ENCODE data around the gene CTDSP2. TPM values are rescaled to one million over a fixed set of nuclear protein-coding genes. Genes with fewer than 3 reads are reported as not detected.
"Not testable (repeated sequence)": the region's sequence is repeated elsewhere in the genome, so short reads cannot be mapped to it uniquely, and the experiment has no call there.

The CTDSP2 gene
- total and polyA plus RNA-seq, 2 donors (not counting 3 experiments of a cell fraction or from before 2014, with no cell fraction given) = 142 to 146 TPM

- POLR2A ChIA-PET; H3K27ac ChIP-seq (ENCODE audit: insufficient read depth, low read depth, low read length); FAIRE-seq; H3K9me1 ChIP-seq (replicated peaks; ENCODE audit: control insufficient read depth, extremely low read depth, insufficient read depth, low read length); intact Hi-C loops (cut with micrococcal nuclease); H3K4me1 ChIP-seq (ENCODE audit: control insufficient read depth, extremely low read depth, insufficient read depth, low read length); H3K9me3 ChIP-seq (replicated peaks; ENCODE audit: control insufficient read depth, insufficient read depth, low read length); H3K4me2 ChIP-seq (ENCODE audit: insufficient read depth, low read length); H4K20me1 ChIP-seq (replicated peaks; ENCODE audit: control insufficient read depth, extremely low read depth, insufficient read depth, low read length); BruUV-seq (replicated peaks); H3K36me3 ChIP-seq (ENCODE audit: control insufficient read depth in 2 of 2, extremely low read depth in 1 of 2, insufficient read depth in 2 of 2, low read length in 2 of 2); dilution Hi-C loops (cut with MboI; ENCODE audit: extremely low pct_ligation_motif_present, low sequenced_read_pairs); H3K27me3 ChIP-seq (ENCODE audit: control insufficient read depth in 2 of 2, insufficient read depth in 2 of 2, low read length in 2 of 2); DNase-seq (ENCODE audit: low read depth, low spot score); H2AFZ ChIP-seq (ENCODE audit: low read depth, low read length); H3K4me3 ChIP-seq (replicated peaks in 1 of 3; ENCODE audit: insufficient read depth in 1 of 3, low read depth in 1 of 3, low read length in 3 of 3); H3K9ac ChIP-seq (replicated peaks; ENCODE audit: extremely low read depth, insufficient read depth, low read length); H3K79me2 ChIP-seq (ENCODE audit: control insufficient read depth, insufficient read depth, low read length): not testable (repeated sequence)
- CTCF ChIA-PET = interaction anchor here (2.2 kb wide), 1 partner anchor 16 kb away, joined by 7 read pairs; no protein-coding TSS in a partner anchor
Observed at GRCh38 chr12:57881035-57881434, 34.5 kb upstream of the CTDSP2 start.

DNA sequence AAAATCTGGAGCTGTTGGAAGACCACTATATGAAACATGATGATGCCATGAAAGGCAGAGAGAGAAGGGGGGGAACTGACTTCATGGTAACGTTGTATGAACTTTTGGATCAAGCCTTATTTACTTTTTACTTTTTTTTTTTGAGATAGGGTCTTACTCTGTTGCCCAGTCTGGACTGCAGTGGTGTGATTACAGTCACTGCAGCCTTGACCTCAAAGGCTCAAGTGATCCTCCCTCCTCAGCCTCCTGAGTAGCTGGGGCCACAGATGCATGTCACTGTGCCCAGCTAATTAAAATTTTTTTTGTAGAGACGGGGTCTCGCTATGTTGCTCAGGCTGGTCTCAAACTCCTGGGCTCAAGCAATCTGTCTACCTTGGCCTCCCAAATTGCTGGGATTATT is 31.3 kb upstream of the CTDSP2 start:
- H3K9me1 ChIP-seq (replicated peaks; ENCODE audit: control insufficient read depth, extremely low read depth, insufficient read depth, low read length) = no peaks in the 10 kb centered on the region
- no peak for FAIRE-seq
- H3K9ac ChIP-seq (replicated peaks; ENCODE audit: extremely low read depth, insufficient read depth, low read length) = no peak overlapping the region
- no peaks in the 10 kb centered on the region for H4K20me1 ChIP-seq (replicated peaks; ENCODE audit: control insufficient read depth, extremely low read depth, insufficient read depth, low read length)
- H2AFZ ChIP-seq (ENCODE audit: low read depth, low read length) = no peak overlapping the region
- H3K36me3 ChIP-seq (ENCODE audit: control insufficient read depth in 2 of 2, extremely low read depth in 1 of 2, insufficient read depth in 2 of 2, low read length in 2 of 2) = no peaks in the 10 kb centered on the region
- BruUV-seq (replicated peaks) = no TSS peak
- ChIA-PET CTCF (interaction anchor here (1.4 to 2.1 kb wide), 2 partner anchors 13 to 21 kb away, joined by 6 read pairs; no protein-coding TSS in a partner anchor), POLR2A (no interaction called here)
- no peak overlapping the region for H3K27ac ChIP-seq (ENCODE audit: insufficient read depth, low read depth, low read length)
- no peak overlapping the region for H3K4me2 ChIP-seq (ENCODE audit: insufficient read depth, low read length)
- DNase-seq (ENCODE audit: low read depth, low spot score) = no peak
- no peaks in the 10 kb centered on the region for H3K79me2 ChIP-seq (ENCODE audit: control insufficient read depth, insufficient read depth, low read length)
- intact Hi-C loops (cut with micrococcal nuclease) = no loop called here
- TF ChIP-seq, protein P1, sequence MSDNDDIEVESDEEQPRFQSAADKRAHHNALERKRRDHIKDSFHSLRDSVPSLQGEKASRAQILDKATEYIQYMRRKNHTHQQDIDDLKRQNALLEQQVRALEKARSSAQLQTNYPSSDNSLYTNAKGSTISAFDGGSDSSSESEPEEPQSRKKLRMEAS (IDR thresholded peaks at IDR 0.05; ENCODE audit: insufficient read depth, insufficient read length) = no peak
- TF ChIP-seq POLR2AphosphoS5 (IDR thresholded peaks at IDR 0.05; ENCODE audit: insufficient read depth, low read depth, low read length) (no peak), FOS (IDR thresholded peaks at IDR 0.05; ENCODE audit: borderline replicate concordance, insufficient read depth, low read length) (no peak), JUN (IDR thresholded peaks at IDR 0.05; ENCODE audit: borderline replicate concordance, insufficient read depth, insufficient read length, low read depth) (no peak), MYC (IDR thresholded peaks at IDR 0.05; ENCODE audit: low read depth, low read length) (no peak), POLR2A (IDR thresholded peaks at IDR 0.05; ENCODE audit: low read depth, low read length) (no peak), EZH2 (IDR thresholded peaks at IDR 0.05; ENCODE audit: borderline replicate concordance, low read depth, low read length, severe bottlenecking) (no peak), GATA2 (IDR thresholded peaks at IDR 0.05; ENCODE audit: insufficient read depth, insufficient read length, low read depth, low read length) (no peak)
- TF ChIP-seq, protein P2, sequence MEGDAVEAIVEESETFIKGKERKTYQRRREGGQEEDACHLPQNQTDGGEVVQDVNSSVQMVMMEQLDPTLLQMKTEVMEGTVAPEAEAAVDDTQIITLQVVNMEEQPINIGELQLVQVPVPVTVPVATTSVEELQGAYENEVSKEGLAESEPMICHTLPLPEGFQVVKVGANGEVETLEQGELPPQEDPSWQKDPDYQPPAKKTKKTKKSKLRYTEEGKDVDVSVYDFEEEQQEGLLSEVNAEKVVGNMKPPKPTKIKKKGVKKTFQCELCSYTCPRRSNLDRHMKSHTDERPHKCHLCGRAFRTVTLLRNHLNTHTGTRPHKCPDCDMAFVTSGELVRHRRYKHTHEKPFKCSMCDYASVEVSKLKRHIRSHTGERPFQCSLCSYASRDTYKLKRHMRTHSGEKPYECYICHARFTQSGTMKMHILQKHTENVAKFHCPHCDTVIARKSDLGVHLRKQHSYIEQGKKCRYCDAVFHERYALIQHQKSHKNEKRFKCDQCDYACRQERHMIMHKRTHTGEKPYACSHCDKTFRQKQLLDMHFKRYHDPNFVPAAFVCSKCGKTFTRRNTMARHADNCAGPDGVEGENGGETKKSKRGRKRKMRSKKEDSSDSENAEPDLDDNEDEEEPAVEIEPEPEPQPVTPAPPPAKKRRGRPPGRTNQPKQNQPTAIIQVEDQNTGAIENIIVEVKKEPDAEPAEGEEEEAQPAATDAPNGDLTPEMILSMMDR (IDR thresholded peaks at IDR 0.05; ENCODE audit: extremely low read depth in 1 of 2, insufficient read depth in 1 of 2, low read depth in 1 of 2, low read length in 2 of 2) = no peak
- H3K4me1 ChIP-seq (ENCODE audit: control insufficient read depth, extremely low read depth, insufficient read depth, low read length) = no peaks in the 10 kb centered on the region
- no peaks in the 10 kb centered on the region for H3K9me3 ChIP-seq (replicated peaks; ENCODE audit: control insufficient read depth, insufficient read depth, low read length)
- H3K27me3 ChIP-seq (ENCODE audit: control insufficient read depth in 2 of 2, insufficient read depth in 2 of 2, low read length in 2 of 2) = peaks cover 3 to 5% of the 10 kb centered on the region in 2 experiments
- H3K4me3 ChIP-seq (replicated peaks in 1 of 3; ENCODE audit: insufficient read depth in 1 of 3, low read depth in 1 of 3, low read length in 3 of 3) = no peak overlapping the region
- dilution Hi-C loops (cut with MboI; ENCODE audit: extremely low pct_ligation_motif_present, low sequenced_read_pairs) = no loop called here
